ENCODE measurements around the gene SPATA4.

The SPATA4 gene

GRCh38 chr4:176236946-176237345 lies 41.6 kb upstream of the SPATA4 start:
- H3K36me3 Mint-ChIP-seq (ENCODE audit: low read depth) = no peaks in the 10 kb centered on the region
- no peaks in the 10 kb centered on the region for H3K9me3 Mint-ChIP-seq
- H3K27ac Mint-ChIP-seq = peak overlapping the region in 2 of 3 experiments; percentile 15 to 63
- no peak overlapping the region for H3K4me3 Mint-ChIP-seq
- TF ChIP-seq CTCF (IDR thresholded peaks at IDR 0.05; ENCODE audit: unreplicated experiment in 3 of 3) = no peak
- no peaks in the 10 kb centered on the region for H3K27me3 Mint-ChIP-seq (ENCODE audit: low read depth)
- H3K4me1 Mint-ChIP-seq = peaks cover 41% of the 10 kb centered on the region

- no peaks in the 10 kb centered on the region for H3K9me3 Mint-ChIP-seq
- no peaks in the 10 kb centered on the region for H3K27me3 Mint-ChIP-seq (ENCODE audit: low read depth)
- H3K27ac Mint-ChIP-seq = peak overlapping the region; percentile 68 to 92 (median 78)
- H3K4me1 Mint-ChIP-seq = peaks cover 13% of the 10 kb centered on the region
- no peaks in the 10 kb centered on the region for H3K36me3 Mint-ChIP-seq (ENCODE audit: low read depth)
- TF ChIP-seq CTCF (IDR thresholded peaks at IDR 0.05; ENCODE audit: unreplicated experiment in 3 of 3) = no peak
- H3K4me3 Mint-ChIP-seq = peak overlapping the region in 1 of 3 experiments; percentile 3
These were observed 35.5 kb upstream of the SPATA4 start for GRCh38 chr4:176230836-176231235.

GRCh38 chr4:176229645-176230044 lies 34.3 kb upstream of the SPATA4 start:
- peak overlapping the region in 1 of 3 experiments; percentile 8 for H3K4me3 Mint-ChIP-seq
- no peaks in the 10 kb centered on the region for H3K36me3 Mint-ChIP-seq (ENCODE audit: low read depth)
- peaks cover 13% of the 10 kb centered on the region for H3K4me1 Mint-ChIP-seq
- no peaks in the 10 kb centered on the region for H3K27me3 Mint-ChIP-seq (ENCODE audit: low read depth)
- no peak for TF ChIP-seq CTCF (IDR thresholded peaks at IDR 0.05; ENCODE audit: unreplicated experiment in 3 of 3)
- no peaks in the 10 kb centered on the region for H3K9me3 Mint-ChIP-seq
- H3K27ac Mint-ChIP-seq = peak overlapping the region in 2 of 3 experiments; percentile 20 to 70

- H3K27me3 Mint-ChIP-seq (ENCODE audit: low read depth) = no peaks in the 10 kb centered on the region
- H3K4me1 Mint-ChIP-seq = peaks cover 13% of the 10 kb centered on the region
- no peaks in the 10 kb centered on the region for H3K9me3 Mint-ChIP-seq
- H3K27ac Mint-ChIP-seq = no peak overlapping the region
- no peak for TF ChIP-seq CTCF (IDR thresholded peaks at IDR 0.05; ENCODE audit: unreplicated experiment in 3 of 3)
- no peaks in the 10 kb centered on the region for H3K36me3 Mint-ChIP-seq (ENCODE audit: low read depth)
- H3K4me3 Mint-ChIP-seq = no peak overlapping the region
These were observed 31.4 kb upstream of the SPATA4 start for GRCh38 chr4:176226736-176227135.

GRCh38 chr4:176223561-176223960 lies 28.2 kb upstream of the SPATA4 start:
- no peaks in the 10 kb centered on the region for H3K36me3 Mint-ChIP-seq (ENCODE audit: low read depth)

More at GRCh38 chr4:176223561-176223960, 28.2 kb upstream of the SPATA4 start:
- no peak overlapping the region for H3K4me3 Mint-ChIP-seq
- no peaks in the 10 kb centered on the region for H3K9me3 Mint-ChIP-seq
- no peaks in the 10 kb centered on the region for H3K27me3 Mint-ChIP-seq (ENCODE audit: low read depth)
- no peak for TF ChIP-seq CTCF (IDR thresholded peaks at IDR 0.05; ENCODE audit: unreplicated experiment in 3 of 3)
- no peak overlapping the region for H3K27ac Mint-ChIP-seq
- no peaks in the 10 kb centered on the region for H3K4me1 Mint-ChIP-seq

Measured in nephron (organoid).